H9 (cell line): ENCODE measurements around the gene DCDC1. TPM values are rescaled to one million over a fixed set of nuclear protein-coding genes. Genes with fewer than 3 reads are reported as not detected.
A peak's percentile ranks its signal among the peaks of the same experiment; 100 is the strongest.

Experiments
- DNase-seq: peaks from one replicate; pipeline ENCODE4 v3.0.0-alpha.2; 2017
- H2AFZ ChIP-seq: one replicate; pipeline ENCODE4 v1.6.1; 2013; ENCODE audit warnings: mild to moderate bottlenecking, low read length, control low read depth, moderate library complexity
- H2AK5ac ChIP-seq: 2 replicates; pipeline ENCODE4 v1.6.1; 2013; ENCODE audit warnings: low read length, control low read depth, mixed read lengths; ENCODE audit not compliant: insufficient read length
- H2BK120ac ChIP-seq: one replicate; pipeline ENCODE4 v1.6.1; 2013; ENCODE audit warnings: low read depth, mild to moderate bottlenecking, low read length, control low read depth, inconsistent platforms; ENCODE audit not compliant: poor library complexity, severe bottlenecking
- H2BK12ac ChIP-seq: 2 replicates; pipeline ENCODE4 v1.6.1; 2013; ENCODE audit warnings: low read length, control low read depth, mixed read lengths, low read depth; ENCODE audit not compliant: insufficient read length
- H2BK15ac ChIP-seq: 2 replicates; pipeline ENCODE4 v1.6.1; 2013; ENCODE audit warnings: low read depth, low read length, control low read depth
- H2BK20ac ChIP-seq: one replicate; pipeline ENCODE4 v1.6.1; 2013; ENCODE audit warnings: low read depth, mild to moderate bottlenecking, low read length, control low read depth, inconsistent platforms; ENCODE audit not compliant: poor library complexity, severe bottlenecking
- H2BK5ac ChIP-seq: 2 replicates; pipeline ENCODE4 v1.6.1; 2013; ENCODE audit warnings: low read length, control low read depth, mixed read lengths; ENCODE audit not compliant: insufficient read length
- H3K14ac ChIP-seq: 2 replicates; pipeline ENCODE4 v1.6.1; 2013; ENCODE audit warnings: low read length, control low read depth; ENCODE audit not compliant: insufficient read depth
- H3K18ac ChIP-seq: 2 replicates; pipeline ENCODE4 v1.6.1; 2013; ENCODE audit warnings: low read depth, mild to moderate bottlenecking, mixed read lengths, low read length, control low read depth; ENCODE audit not compliant: insufficient read length
- H3K23ac ChIP-seq: 2 replicates; pipeline ENCODE4 v1.6.1; 2013; ENCODE audit warnings: low read length, control low read depth, mixed read lengths, low read depth; ENCODE audit not compliant: insufficient read length
- H3K23me2 ChIP-seq: 2 replicates; pipeline ENCODE4 v1.6.1; 2013; ENCODE audit warnings: low read depth, mild to moderate bottlenecking, mixed read lengths, low read length, control low read depth; ENCODE audit not compliant: insufficient read length, poor library complexity, severe bottlenecking
- H3K27ac ChIP-seq: 2 replicates; pipeline ENCODE4 v1.5.1; 2013; ENCODE audit warnings: low read length, control low read depth, mixed read lengths, low read depth; ENCODE audit not compliant: insufficient read length
- H3K27me3 ChIP-seq: 2 replicates; pipeline ENCODE4 v1.6.1; 2013; ENCODE audit warnings: low read length, control low read depth, inconsistent platforms; ENCODE audit not compliant: insufficient read depth
- H3K4ac ChIP-seq: 2 replicates; pipeline ENCODE4 v1.6.1; 2013; ENCODE audit warnings: low read depth, mild to moderate bottlenecking, control low read depth, inconsistent platforms, low read length, moderate library complexity
- H3K4me1 ChIP-seq: 2 replicates; pipeline ENCODE4 v1.6.1; 2013; ENCODE audit warnings: low read length, control low read depth, inconsistent platforms; ENCODE audit not compliant: insufficient read depth
- H3K4me2 ChIP-seq: 2 replicates; pipeline ENCODE4 v1.6.1; 2013; ENCODE audit warnings: low read length, control low read depth, mixed read lengths; ENCODE audit not compliant: insufficient read length, insufficient read depth
- H3K56ac ChIP-seq: 2 replicates; pipeline ENCODE4 v1.6.1; 2013; ENCODE audit warnings: low read depth, mild to moderate bottlenecking, mixed read lengths, low read length, control low read depth; ENCODE audit not compliant: insufficient read length
- H3K79me1 ChIP-seq: 2 replicates; pipeline ENCODE4 v1.6.1; 2013; ENCODE audit warnings: low read depth, mild to moderate bottlenecking, moderate library complexity, low read length, control low read depth, inconsistent platforms; ENCODE audit not compliant: insufficient read depth, poor library complexity, severe bottlenecking
- H3K79me2 ChIP-seq: 2 replicates; pipeline ENCODE4 v1.6.1; 2013; ENCODE audit warnings: low read length, control low read depth, inconsistent platforms; ENCODE audit not compliant: insufficient read depth
- H3K9ac ChIP-seq: 2 replicates; pipeline ENCODE4 v1.6.1; 2013; ENCODE audit warnings: low read length, control low read depth, mixed read lengths; ENCODE audit not compliant: insufficient read length; ENCODE audit errors: extremely low read depth
- H3K9me3 ChIP-seq: one replicate; pipeline ENCODE4 v1.6.1; 2013; ENCODE audit warnings: low read depth, low read length, inconsistent platforms; ENCODE audit not compliant: control insufficient read depth
- H3T11ph ChIP-seq: one replicate; pipeline ENCODE4 v1.6.1; 2013; ENCODE audit warnings: mild to moderate bottlenecking, low read length, control low read depth, inconsistent platforms
- H4K20me1 ChIP-seq: one replicate; pipeline ENCODE4 v1.6.1; 2013; ENCODE audit not compliant: control insufficient read depth, insufficient read length, insufficient read depth
- H4K5ac ChIP-seq: 2 replicates; pipeline ENCODE4 v1.6.1; 2013; ENCODE audit warnings: low read depth, mild to moderate bottlenecking, mixed read lengths, low read length, control low read depth; ENCODE audit not compliant: insufficient read length
- H4K8ac ChIP-seq: replicated peaks from 2 replicates; pipeline ENCODE4 v1.6.1; 2013; ENCODE audit warnings: low read length, control low read depth, mixed read lengths, low read depth; ENCODE audit not compliant: insufficient read length
- H4K91ac ChIP-seq: 2 replicates; pipeline ENCODE4 v1.6.1; 2013; ENCODE audit warnings: low read depth, mild to moderate bottlenecking, moderate library complexity, mixed read lengths, low read length, control low read depth; ENCODE audit not compliant: insufficient read length
- H3K27ac Mint-ChIP-seq, 3 experiments: 2 replicates in 2 of 3; 3 replicates in 1 of 3; pipeline ENCODE4 v1.8.0; 2020 to 2021; ENCODE audit warnings: mixed read lengths in 3 of 3, mild to moderate bottlenecking in 1 of 3, moderate library complexity in 1 of 3
- H3K27me3 Mint-ChIP-seq: 2 replicates; pipeline ENCODE4 v1.8.0; 2021; ENCODE audit warnings: low read depth, mild to moderate bottlenecking, moderate library complexity, mixed read lengths
- H3K36me3 Mint-ChIP-seq, 3 experiments: 2 replicates in 2 of 3; 3 replicates in 1 of 3; pipeline ENCODE4 v1.8.0; 2020 to 2021; ENCODE audit warnings: low read depth in 3 of 3, mixed read lengths in 3 of 3; ENCODE audit not compliant: insufficient read depth in 1 of 3
- H3K4me1 Mint-ChIP-seq, 2 experiments: 2 replicates each; pipeline ENCODE4 v1.8.0; 2020; ENCODE audit warnings: mixed read lengths in 2 of 2
- H3K4me3 Mint-ChIP-seq, 2 experiments: 2 replicates in 1 of 2; 3 replicates in 1 of 2; pipeline ENCODE4 v1.8.0; 2020 to 2021; ENCODE audit warnings: mild to moderate bottlenecking in 2 of 2, mixed read lengths in 2 of 2, moderate library complexity in 1 of 2
- H3K9me3 Mint-ChIP-seq, 2 experiments: 2 replicates in 1 of 2; 3 replicates in 1 of 2; pipeline ENCODE4 v1.8.0; 2020; ENCODE audit warnings: mild to moderate bottlenecking in 2 of 2, mixed read lengths in 2 of 2, moderate library complexity in 1 of 2
- WGBS: extraction: QIAGEN DNeasy Blood & Tissue Kit; methylation state at CpG from one replicate; pipeline ENCODE4 v1.1.7; 2013; ENCODE audit warnings: missing lambda C conversion rate, low lambda C conversion rate, mixed read lengths; ENCODE audit not compliant: insufficient read length; ENCODE audit errors: extremely low coverage; 5-methylcytosine and 5-hydroxymethylcytosine counted together
- total RNA-seq: library from RNA; stranded (reverse); gene quantifications from 2 replicates; pipeline ENCODE4 v1.2.1, GENCODE V29; 2021
- TF ChIP-seq, protein P1 (sequence below): fragments of 200-600 bp; sonication (generic); conservative IDR thresholded peaks from 3 replicates; pipeline ENCODE4 v1.8.0; 2021; ENCODE audit warnings: antibody characterized with exemption, mild to moderate bottlenecking

DCDC1 gene
- total RNA-seq, 1 experiment from 2014 or later, result 0.09 TPM

DNA sequence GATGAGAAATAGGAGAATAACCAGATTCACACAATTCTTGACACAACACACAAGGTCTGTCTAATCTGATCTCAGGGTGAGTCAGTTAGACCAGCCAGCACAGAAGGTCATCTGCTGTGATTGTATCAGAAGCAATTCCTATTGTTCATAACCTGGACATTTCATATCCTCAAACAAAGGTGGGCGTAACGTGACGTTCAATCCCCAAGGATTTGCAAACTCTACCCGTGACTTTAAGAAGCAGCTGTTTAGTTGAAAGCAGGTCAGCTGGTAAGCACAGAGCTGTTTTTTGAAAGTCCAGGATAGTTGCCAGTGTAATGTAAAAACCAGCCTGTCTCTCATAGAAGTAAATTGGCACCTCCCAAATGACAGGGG, 385.1 kb downstream of the DCDC1 start:
- Mint-ChIP-seq H3K27me3 (no peaks in the 10 kb centered on the region), H3K4me1 (peaks cover 4 to 10% of the 10 kb centered on the region in 2 experiments), H3K36me3 (no peaks in the 10 kb centered on the region), H3K9me3 (no peaks in the 10 kb centered on the region; a peak in 1 of 5 replicates), H3K27ac (peak overlapping the region in 1 of 3 experiments; percentile 57; a peak in 2 of 7 replicates), H3K4me3 (no peak overlapping the region)
- Histone ChIP-seq H4K5ac (no peak overlapping the region), H2AFZ (no peak overlapping the region), H4K91ac (no peak overlapping the region), H3K9me3 (no peaks in the 10 kb centered on the region), H3K4me1 (no peaks in the 10 kb centered on the region), H3K14ac (no peak overlapping the region), H2BK12ac (no peak overlapping the region), H4K20me1 (no peaks in the 10 kb centered on the region), H4K8ac (no peak overlapping the region), H3K4me2 (no peak overlapping the region), H2BK120ac (no peak overlapping the region), H2BK5ac (no peak overlapping the region), H3K4ac (no peak overlapping the region), H2AK5ac (no peak overlapping the region), H3K79me1 (no peaks in the 10 kb centered on the region), H3K79me2 (no peaks in the 10 kb centered on the region), H3K27ac (no peak overlapping the region), H3T11ph (no peak overlapping the region), H3K18ac (no peak overlapping the region), H3K56ac (no peak overlapping the region), H2BK15ac (no peak overlapping the region), H3K9ac (no peak overlapping the region), H3K23ac (no peak overlapping the region), H3K23me2 (no peaks in the 10 kb centered on the region), H2BK20ac (no peak overlapping the region), H3K27me3 (no peaks in the 10 kb centered on the region)
- no peak for DNase-seq
- TF ChIP-seq, protein P1, sequence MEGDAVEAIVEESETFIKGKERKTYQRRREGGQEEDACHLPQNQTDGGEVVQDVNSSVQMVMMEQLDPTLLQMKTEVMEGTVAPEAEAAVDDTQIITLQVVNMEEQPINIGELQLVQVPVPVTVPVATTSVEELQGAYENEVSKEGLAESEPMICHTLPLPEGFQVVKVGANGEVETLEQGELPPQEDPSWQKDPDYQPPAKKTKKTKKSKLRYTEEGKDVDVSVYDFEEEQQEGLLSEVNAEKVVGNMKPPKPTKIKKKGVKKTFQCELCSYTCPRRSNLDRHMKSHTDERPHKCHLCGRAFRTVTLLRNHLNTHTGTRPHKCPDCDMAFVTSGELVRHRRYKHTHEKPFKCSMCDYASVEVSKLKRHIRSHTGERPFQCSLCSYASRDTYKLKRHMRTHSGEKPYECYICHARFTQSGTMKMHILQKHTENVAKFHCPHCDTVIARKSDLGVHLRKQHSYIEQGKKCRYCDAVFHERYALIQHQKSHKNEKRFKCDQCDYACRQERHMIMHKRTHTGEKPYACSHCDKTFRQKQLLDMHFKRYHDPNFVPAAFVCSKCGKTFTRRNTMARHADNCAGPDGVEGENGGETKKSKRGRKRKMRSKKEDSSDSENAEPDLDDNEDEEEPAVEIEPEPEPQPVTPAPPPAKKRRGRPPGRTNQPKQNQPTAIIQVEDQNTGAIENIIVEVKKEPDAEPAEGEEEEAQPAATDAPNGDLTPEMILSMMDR, result no peak
- no CpG with 5 or more reads among the region's 4 CpGs for WGBS
